ENCODE results near the gene CBY2. TPM values are rescaled to one million over a fixed set of nuclear protein-coding genes. Genes with fewer than 3 reads are reported as not detected.

CBY2 gene, protein sequence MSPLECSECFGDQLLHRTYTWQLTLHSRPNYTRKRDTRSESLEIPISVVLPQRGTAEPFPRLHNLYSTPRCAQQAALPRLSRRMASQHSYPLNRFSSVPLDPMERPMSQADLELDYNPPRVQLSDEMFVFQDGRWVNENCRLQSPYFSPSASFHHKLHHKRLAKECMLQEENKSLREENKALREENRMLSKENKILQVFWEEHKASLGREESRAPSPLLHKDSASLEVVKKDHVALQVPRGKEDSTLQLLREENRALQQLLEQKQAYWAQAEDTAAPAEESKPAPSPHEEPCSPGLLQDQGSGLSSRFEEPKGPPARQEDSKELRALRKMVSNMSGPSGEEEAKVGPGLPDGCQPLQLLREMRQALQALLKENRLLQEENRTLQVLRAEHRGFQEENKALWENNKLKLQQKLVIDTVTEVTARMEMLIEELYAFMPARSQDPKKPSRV
- not detected in 2 replicates for total RNA-seq (ENCODE audit: low replicate concordance)

DNA sequence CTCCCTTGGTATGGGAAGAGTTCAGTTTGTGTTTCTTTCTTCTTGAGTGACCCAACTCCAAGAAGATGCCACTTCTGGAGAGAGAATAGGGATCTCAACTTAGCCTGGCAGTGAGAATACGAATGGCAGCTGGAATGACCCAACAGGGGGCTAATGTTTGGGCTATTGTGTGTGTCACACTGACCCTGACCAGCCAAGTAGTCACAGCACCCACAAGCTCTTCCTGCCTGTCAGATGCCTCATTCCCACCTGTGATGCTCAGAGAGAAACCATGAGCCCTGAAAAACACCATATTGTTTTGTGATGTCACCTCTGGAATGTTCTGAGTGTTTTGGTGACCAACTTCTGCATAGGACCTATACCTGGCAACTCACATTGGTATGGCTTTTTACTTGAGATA is at the start of gene CBY2:
TSS of gene CBY2 (plus strand) at position 233 of the 400 bp plus-strand sequence. CDS start at position 304, 71 bp downstream.

Other genes starting within 250 kb of the CBY2 start
- gene COG3, start 237.4 kb upstream of the CBY2 start, total RNA-seq (ENCODE audit: low replicate concordance): 19.0 and 34.3 TPM in 2 replicates
- not detected in 2 replicates for gene ERICH6B, start 86.6 kb upstream of the CBY2 start, total RNA-seq (ENCODE audit: low replicate concordance)
- gene SIAH3, start 149.4 kb downstream of the CBY2 start, total RNA-seq (ENCODE audit: low replicate concordance): not detected in 2 replicates